ENCODE results near the gene DLX3.
A peak's percentile ranks its signal among the peaks of the same experiment; 100 is the strongest.

DLX3 gene

DNA sequence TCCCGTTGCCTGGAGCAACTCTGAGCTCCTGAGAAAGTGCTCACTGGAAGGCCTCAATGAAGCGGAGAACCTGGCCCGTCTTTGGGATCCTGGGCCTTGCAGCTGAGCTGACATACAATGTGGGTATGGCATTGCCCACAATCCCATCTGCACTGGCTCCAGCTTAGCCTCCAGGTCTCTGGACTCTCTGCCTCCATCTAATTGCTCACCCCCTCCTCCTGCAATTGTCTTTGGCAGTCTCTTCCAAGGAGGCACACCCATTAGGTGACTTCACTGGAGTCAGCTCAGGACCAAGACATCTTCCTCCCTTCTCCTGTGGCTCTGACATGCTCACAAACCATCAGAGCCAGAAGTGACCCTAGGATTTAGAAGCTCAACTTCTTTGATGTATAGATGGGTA, 24.5 kb downstream of the DLX3 start:
- no peak for DNase-seq

DNA sequence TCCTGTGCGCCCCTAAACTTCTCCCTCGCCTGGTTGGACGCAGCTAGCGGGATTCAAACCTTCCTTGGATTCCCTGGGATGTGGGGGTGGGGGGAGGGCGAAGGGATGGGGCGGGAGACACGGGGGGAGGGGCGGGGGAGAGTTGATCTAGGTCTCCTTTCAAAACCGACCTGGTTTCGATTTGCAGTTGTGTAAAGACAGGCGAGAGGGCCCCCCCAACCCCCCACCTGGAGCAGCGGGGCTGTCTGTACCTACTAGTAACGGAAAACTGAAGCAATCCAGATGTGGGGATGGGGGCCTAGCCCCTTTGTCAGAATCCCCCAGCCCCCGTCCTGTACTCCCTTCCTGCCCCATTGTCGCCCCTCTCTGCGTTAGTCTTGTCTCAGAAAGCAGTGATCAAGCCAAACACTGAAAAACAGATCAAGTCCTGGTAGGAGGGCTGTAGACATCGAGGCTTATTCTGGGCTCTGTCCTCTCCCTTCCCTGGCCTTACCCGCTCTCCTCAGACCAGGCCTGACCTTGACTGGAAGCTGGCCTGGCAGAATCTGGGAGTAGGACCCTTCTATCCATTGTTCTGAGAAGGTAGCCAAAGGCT, 25.1 kb downstream of the DLX3 start:
- DNase-seq = no peak

DNA sequence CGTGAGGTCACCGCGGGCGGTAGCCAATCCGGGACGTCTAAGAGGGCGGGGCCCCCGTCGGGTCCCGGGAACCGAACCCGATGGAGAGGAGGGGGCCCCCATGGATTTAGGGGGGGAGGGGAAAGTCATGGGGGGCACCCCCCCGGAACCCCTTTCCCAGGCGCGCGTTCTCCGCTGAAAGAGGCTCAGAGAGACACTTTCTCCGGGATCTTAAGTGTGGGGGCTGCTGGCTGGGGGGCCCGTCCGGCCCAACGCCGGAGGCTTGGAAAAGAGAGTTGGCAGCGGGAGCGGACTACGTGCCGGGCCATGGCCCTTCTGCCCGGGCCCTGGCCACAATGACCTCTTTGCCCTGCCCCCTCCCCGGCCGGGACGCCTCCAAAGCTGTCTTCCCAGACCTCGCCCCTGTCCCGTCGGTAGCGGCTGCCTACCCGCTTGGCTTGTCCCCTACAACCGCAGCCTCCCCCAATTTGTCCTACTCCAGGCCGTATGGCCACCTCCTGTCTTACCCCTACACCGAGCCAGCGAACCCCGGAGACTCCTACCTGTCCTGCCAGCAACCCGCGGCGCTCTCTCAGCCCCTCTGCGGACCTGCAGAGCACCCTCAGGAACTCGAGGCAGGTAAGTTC, 25.8 kb downstream of the DLX3 start, which contains the start of gene DLX4:
TSS of gene DLX4 (plus strand) at position 57 of the 626 bp plus-strand sequence. CDS start at position 336, 279 bp downstream.
- DNase-seq = no peak

DNA sequence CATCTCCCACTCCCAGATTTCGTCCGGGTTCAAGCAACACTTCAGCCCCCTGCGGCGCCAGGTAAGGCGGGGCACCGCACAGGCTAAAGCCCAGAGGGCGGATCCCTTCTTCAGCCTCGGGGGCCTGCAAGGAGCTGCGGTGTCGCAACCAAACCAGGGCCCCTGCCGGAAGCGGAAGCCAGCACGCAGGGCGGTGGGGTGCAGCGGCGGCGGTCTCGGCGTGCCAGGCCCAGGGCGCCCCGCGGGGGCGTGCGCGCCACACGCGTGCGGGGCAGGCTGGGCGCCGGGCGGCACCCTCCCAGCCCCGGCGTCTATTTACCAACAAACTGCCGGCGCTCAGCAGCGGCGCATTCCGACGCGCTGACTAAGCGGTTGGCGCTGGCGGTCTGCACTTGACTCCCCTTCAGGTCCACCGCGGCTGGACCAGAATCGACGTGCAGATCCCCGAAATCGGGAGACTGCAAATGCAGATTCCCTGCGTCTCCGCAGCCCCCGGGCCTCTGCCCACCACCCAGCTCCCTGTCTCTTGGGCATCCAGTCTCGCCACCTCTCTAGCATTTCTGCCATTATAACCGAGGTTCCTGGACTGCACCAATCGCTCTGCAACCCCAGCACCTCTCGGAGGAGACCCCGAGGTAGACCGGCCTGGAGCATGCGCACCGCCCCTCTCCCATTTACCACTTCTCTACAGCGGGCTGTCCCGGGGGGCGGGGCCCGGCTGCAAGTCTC, 26.5 kb downstream of the DLX3 start:
- peak; percentile 51 for DNase-seq

DNA sequence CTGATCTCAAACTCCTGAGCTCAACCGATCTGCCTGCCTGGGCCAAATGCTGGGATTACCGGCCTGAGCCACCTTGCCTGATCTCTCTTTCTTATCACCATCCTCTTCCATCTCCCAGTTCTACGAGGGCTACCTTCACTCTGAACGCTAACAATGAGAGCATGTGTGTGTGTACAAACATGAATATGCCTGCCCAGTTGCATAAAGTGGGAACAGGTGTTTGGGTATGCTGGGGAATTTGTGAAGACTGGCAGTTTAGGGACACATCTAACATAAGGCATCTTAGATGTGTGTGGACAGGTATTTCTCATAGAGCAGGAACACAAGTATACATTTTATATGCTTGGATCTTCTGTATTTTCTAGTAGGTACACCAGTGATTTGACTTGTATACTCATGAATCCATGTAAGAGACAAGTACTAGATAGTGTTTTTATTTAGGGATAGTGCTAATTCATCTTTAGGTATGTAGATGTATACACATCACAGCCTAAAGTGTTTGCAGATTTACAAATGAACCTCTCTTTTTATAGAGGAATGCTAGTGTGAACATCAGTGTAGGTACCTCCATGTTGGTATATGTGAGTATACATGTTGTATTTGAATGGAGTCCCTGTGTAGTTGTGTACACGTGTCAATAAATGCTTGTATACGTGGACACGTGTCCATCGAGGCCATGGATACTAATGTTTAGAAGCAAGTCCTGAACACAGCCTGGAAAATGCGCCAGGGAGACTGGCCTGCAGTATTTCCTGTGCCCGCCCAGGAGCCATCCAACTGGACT, 27.2 kb downstream of the DLX3 start:
- DNase-seq = no peak

DNA sequence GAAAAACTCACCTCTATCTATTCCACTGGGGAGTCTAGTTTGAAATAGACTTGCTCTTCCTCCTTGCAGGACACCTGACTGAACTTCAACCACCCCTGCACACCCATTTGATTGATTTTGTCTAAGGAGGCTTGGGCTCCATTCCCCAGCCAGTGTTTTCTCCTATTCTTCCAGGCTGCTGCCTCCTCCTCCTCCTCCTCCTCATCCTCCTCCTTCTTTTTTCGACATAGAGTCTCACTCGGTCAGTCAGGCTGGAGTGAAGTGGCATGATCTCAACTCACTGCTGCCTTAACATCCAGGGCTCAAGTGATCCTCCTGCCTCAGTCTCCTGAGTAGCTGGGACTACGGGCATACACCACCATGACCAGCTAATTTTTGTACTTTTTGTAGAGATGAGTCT, 27.8 kb downstream of the DLX3 start:
- DNase-seq = no peak

DNA sequence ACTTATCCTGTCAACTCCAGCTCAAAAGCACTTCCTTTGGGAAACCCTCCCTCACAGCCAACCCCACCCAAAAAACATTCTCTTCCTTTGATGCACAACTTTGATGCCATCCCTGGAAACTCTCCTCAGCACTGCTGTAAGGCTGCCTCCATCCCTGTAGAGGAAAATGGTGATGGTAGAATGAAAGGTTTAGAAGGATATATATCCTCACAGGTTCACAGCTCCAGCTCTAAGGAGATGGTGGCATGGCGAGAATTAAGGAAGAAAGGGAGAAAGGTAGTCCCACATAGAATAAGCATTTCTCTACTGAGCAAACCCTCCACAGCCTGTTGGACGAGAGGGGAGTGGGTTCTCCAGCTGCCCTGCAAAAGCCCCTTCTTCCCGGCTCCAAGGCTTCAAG, 28.3 kb downstream of the DLX3 start:
- DNase-seq = no peak

DNA sequence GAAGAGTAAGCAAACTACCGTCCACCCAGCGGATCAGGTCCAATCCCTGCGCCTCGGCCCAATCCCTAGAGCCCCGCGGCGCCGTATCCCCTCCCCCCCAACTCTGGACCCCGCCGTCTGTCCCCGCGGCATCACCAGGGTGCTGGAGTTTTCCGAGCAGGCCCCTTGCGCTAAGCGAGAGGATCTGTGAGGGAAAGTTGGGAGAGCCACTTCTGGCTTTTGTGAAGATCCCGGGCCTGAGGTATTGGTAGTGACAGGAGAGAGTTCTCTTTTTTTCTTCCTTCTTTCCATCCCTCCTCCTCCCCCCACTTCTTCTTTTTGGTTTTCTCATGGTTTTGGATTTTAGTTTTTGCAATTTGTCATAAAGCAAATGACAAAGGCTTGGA, 29.5 kb downstream of the DLX3 start:
- DNase-seq = no peak

DNA sequence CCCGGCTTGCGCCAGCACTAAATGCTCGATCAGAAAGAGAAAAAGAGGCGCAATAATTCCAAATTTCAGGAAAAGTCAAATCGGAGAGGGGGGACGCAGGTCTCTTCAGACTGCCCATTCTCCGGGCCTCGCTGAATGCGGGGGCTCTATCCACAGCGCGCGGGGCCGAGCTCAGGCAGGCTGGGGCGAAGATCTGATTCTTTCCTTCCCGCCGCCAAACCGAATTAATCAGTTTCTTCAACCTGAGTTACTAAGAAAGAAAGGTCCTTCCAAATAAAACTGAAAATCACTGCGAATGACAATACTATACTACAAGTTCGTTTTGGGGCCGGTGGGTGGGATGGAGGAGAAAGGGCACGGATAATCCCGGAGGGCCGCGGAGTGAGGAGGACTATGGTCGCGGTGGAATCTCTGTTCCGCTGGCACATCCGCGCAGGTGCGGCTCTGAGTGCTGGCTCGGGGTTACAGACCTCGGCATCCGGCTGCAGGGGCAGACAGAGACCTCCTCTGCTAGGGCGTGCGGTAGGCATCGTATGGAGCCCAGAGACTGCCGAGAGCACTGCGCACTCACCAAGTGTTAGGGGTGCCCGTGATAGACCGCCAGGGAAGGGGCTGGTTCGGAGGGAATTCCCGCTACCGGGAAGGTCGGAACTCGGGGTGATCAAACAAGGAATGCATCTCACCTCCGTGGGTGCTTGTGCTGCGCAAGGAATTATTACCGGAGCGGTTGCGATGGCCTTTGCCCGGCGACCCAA, 30.1 kb downstream of the DLX3 start:
- DNase-seq = no peak

DNA sequence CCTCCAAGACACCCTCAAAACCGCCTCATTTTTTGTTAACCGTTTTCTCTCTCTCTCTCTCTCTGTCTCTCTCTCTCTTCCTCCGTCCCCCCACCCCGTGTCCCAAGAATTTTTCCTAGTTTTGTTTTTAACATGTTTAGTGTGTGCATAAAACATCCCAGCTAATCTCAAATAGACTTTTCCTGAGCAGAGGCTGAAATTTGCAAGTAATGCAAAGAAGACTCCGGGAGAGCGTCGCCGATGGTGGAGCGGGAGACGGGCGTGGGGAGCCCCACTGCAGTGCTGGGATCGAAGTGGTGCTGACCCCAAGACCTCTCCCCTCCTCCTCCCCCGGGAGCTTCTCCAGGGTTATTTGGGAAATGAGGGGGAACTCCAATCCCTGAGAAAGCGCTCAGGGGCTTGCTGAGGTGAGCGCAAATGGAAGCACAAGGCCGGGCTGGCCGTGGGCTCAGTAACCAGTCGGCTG, 30.7 kb downstream of the DLX3 start:
- DNase-seq = no peak

DNA sequence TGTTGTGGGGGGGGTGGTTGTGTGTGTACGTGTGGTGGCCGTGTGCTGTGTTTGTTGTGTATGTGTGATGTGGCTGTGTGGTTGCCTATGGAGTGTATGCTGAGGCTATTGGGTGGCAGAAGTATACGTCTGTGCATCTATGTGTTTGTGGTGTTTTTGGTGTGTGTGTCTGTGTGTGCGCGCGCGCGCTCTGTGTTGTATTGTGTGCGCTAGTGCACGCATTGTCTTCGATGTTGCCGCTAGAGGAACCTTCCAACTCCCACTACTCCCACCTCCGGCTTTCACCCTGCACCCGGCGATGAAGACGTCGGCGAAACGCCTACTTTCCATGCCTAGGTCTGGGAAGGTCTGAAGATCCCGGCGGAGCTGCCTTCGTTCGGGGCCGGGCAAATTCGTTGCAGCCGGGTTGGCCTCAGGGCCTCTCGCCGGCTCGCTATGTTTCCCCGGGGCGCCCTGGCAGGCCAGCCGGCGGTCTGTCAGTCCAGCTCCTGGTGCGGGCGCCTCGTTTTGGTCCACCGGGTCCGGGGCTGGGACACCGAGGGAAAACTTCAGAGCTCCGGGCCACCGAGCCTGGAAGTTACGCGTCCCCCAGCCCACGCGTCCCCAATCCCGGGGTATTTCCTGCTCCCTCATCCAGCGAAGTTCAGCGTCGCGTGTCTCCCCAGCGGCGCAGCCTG, 31.3 kb downstream of the DLX3 start:
- DNase-seq = no peak

DNA sequence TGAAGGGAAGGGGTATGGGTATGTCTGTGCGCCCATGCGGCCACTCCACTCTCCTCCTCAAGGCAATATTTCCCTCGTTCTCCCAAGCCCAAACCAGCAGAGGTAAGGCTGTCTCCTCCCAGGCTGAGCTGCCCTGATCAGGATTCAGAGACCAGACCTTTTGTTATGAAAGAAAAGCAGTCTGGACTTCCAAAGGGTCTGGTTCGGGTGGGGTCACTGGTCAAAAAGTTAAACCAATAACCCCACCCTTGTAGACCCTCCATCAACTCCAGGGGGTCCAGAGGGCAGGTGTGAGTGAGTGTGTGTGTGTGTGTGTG, 31.8 kb downstream of the DLX3 start:
- no peak for DNase-seq

DNA sequence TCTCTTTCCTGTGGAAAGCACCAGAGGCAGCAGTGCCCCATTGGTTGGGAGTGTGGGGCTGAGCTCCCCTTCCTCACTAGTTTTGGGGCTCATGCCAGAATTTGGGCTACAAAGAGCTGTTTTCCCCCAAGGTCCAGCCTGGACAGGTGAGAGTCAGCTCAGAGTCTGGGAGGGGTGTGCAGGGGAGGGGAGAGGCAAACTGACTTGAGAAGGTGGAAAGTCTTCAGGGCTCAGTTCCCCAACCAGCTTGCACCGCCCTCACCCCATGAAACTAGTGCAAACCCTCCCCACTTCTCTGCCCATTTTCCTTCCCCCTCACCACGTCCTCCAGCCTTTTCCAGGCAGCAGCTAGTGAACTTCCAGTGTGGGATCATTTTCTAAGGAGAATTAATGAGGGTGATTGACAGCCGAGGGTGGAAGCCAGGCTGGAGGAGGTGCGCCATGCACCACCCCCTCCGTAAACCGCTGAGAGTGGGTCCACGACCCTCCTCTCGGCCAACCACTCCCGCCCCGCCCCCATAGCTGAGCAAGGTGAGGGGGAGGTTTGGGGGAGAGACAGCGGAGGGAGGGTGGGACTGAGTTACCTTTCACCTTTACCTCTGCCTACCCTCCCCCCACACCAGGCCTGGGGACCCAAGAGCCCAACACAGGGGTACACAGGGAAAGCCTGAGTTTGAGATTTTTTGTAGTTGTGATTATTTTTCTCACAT, 32.3 kb downstream of the DLX3 start:
- DNase-seq = no peak

DNA sequence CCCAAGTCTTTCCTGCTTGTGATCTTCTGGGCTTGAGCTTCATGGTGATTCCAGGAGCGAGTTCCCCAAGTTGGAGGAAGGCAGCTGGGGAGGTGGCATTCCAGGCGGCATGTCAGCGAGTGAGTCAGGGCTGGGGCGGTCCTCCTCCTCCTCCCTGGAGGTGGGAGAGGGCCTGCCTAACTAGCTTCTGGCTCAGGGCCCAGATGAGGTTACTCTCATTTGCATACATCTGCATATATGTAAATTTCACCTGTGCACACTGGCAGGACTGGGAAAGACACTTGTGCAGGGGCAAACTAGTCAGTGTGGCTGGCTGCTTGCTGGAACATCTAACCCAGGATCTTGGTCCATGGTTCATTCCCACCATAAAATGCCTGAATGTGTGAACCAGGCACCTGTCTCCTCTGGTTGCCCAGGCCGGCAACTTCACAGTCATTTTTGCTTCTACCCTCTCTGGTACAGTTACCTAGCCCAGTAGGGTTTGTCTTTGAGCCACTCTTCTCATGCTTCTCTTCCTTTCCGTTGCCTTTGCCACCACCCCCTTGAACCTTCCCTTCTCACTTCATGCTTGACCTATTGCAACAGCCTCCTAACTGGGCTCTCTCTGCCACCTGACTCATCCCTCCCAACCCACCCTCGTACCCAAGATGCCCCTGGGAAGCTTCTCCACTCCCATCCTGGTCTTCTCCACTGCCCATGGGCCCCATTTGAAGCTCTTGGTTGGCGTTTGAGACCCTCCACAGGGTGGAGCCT, 35.7 kb downstream of the DLX3 start:
- no peak for DNase-seq

DNA sequence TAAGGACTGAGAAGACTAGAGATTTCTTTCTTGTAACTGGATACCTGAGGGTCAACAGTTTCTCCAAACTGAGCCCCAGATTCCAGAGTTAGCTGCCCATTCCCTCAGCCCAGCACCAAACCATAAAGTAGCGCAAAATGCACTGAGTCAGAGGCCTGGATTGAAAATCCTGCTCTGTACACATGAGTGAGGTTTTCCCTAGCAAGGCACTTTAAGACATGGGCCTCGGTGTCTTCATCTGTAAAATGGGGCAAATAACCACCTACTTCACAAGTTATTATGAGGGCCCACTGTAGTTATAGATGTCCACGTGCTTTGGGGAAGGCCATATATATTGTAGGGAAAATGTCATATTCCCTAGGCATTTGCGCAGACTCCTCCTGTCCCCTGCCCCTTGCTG, 36.3 kb downstream of the DLX3 start:
- no peak for DNase-seq

DNA sequence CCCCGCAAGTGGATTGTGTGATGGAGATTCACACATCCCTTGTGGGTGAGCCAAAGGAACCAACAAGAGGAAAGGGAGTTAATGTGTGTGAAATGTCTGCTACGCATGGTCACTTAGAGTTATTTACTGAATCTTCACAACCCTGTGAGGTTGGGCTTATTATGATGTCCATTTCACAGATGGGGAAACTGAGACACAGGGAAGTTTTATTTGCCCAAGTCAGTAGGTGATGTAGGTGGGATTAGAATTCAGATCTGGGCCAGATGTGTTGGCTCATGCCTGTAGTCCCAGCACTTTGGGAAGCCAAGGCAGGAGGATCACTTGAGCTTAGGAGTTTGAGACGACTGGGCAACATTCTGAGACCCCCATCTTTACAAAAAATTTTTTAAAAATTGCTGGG, 37.7 kb downstream of the DLX3 start:
- DNase-seq = no peak

DNA sequence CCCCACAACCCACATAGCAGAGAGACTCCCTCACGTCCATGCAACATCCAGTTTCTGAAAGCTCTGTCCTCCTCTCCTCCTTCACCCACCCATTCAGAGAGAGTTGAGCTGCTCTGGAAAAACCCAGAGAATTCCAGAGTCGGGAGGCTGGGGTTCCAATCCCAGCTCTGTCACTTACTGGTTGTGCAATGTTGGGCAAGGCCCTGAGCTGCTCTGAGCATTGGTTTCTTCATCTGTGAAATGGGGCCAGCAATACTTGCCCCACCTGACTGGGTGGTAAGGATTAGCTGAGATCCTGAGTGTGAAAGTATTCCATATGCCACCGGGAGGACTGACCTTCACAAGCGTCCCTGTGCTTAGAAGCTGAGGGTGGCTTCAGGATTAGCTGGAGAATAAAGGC, 38.2 kb downstream of the DLX3 start:
- no peak for DNase-seq

DNA sequence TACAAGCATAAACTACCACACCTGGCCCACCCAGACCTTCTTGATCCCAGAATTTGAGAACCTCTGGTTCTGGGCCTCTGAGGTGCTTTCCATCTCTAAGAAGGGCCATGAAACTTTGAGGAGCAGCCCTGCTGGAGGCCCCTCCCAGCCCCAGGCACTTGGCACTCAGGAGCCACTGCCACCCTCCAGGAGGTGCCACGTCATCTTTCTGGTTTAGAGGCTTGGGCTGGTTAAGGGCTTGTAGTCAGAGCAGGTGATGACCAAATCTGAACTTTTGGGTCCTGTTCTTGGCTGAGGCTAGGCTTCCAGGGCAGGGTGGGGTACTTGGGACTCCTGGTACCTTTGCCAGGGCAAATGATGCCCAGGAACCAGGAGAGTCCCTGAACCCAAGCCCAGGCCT, 39.9 kb downstream of the DLX3 start:
- no peak for DNase-seq

DNA sequence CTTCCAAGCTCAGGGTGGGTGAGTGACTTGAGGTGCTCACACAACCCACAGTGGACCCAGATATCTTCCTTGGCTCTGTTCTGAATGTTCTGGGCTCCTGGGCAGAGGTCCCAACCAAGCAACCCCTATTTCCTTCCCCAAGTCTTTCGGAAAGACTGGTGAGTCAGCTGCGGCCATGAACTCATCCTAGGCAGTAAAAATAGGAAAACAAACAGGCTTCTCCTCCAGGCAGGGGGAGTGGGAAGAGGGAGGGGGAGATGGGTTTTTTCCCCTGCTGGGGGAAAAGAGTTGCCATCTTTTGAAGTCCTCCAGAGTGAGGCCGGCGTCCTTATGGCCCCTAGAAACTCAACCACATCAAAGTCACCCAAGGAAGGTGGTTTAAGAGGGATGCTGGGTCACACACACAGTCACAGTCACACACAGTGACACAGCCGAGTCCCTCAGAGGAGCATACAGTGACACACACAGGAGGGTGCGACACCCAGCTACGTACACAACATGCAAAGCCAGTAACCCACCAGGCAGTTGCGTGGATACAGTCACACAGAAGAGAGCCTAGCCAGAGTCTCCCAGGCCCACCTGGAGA, 42.0 kb downstream of the DLX3 start:
- no peak for DNase-seq

DNA sequence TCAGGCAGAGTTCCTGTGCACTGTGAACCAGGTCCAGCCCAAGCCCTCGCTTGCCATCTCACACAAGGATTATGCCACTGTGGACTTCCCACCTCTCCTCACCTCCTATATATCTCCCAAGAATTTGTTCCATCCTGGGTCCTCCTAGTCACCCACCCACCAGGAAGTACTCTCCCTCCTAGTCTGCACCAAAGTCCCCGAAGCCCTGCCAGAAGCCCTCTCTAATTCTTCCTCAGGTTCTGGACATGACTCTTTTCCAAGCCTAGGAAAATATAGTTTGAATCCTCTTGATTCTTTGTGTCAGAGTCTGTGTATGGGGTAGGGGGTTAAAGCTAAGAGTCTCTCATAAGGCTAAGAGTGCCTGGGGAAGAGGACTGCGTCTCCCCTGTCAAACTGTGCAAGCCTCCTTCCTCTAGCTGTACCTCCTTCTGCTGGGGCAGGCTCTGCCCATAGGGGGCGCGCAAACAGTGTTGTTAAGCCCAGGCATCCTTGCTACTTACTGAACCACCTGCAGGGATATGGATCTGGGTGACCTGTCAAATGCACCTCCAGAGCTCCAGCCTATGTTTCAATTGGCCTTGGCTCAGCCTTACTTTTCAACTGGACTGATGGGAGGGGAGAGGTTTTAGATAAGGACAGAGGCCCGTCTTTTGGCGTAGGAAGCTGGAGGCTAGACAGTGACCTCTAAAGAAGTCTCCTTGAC, 42.7 kb downstream of the DLX3 start:
- DNase-seq = peak; percentile 28

Data from NCI-H1436 treated with DMSO at 0.1 percent for 48 hours (cell line).